GM04504 (cell line): ENCODE results near the gene RAD51B.
"Not testable (repeated sequence)": the region's sequence is repeated elsewhere in the genome, so short reads cannot be mapped to it uniquely, and the experiment has no call there.

Experiments
- DNase-seq: peaks from one replicate; pipeline ENCODE4 v3.0.0-alpha.2; 2012; ENCODE audit warnings: low read depth

RAD51B gene

GRCh38 chr14:68079941-68080697 lies 260.5 kb downstream of the RAD51B start:
- DNase-seq, result no peak

DNA sequence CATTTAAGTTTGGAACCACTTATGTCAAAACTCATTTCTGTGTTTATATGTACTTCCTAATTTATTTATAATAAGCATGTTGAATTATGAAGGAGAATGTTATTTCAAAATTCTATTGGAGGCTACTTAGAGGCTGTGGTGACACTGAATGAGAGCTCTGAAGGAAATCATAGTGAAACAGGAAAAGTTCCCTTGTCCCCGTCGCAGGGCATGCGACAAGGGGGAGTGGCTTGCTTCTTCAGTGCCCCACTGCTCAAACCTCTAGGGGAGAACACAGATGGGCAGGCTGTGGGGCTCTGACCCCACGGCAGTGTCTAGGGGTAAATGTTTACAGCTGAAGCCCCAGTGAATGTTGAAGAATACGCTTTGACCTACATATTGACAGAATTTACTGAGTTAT lies 261.9 kb downstream of the RAD51B start:
- no peak for DNase-seq

DNA sequence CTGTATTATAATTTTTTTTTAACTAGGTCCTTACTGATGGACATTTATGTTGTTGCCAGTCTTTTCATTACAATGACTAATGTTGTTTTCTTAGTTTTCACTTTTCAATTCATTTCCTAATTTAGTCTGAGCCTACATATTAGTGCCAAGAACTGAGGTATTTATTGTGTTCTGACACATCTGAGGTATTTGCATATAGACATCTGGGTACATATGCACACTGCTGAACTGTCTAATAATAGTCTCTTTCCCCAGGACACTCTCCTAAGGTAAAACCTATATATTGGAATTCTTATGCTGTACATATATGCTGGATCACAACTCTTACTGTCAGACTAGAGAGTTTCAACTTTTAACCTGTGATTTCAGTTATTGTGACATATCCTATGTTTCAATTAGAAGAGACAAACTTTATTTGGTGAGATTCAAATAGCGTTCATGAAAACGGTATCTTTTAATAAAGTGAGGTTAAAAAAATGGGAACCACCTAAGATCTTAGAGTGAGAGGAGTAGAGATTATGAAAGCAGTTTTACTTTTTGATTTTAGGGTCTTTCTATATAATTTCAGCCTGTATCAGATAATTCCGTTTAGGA lies 263.2 kb downstream of the RAD51B start:
- DNase-seq, result no peak

DNA sequence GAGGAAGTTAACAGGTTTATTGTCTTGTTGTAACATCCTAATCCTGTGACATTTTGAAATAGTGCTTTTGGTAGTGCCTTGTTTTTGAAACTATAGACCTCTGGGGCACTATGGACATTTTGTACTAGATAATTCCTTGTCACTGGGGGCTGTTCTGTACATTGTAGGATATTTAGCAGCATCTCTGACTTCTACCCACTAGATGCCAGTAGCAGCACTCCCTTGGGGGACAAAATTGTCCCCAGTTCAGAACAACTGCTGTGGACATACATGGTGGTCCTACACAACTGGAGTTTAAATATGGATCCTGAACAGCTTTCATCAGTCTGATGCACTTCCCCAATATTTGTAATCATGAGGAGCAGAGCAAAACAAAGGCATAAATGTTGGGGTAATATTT lies 264.7 kb downstream of the RAD51B start:
- no peak for DNase-seq

- no peak for DNase-seq
Observed at GRCh38 chr14:68085742-68086141, 266.2 kb downstream of the RAD51B start.

DNA sequence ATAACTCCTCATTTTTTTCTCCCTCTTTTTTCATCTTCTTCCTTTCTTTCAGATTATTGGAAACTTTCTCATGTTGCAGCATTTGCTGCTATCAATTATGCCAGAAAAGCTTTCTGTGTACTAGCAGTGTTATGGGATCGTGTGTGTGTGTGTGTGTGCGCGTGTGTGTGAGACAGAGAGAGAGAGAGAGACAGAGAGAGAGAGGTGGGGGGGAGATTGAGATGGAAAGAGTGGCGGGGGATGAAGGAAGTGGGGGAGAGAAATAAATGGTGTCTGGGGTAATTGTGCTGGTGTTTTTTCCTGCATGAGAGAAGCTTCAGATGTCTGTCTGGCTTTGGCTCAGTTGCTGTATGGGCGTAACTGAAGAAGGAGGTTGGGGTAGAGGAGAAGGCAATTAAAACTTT lies 268.9 kb downstream of the RAD51B start:
- DNase-seq, result no peak

GRCh38 chr14:68089146-68089731 lies 269.7 kb downstream of the RAD51B start:
- no peak for DNase-seq

GRCh38 chr14:68094158-68094557 lies 274.6 kb downstream of the RAD51B start:
- no peak for DNase-seq

DNA sequence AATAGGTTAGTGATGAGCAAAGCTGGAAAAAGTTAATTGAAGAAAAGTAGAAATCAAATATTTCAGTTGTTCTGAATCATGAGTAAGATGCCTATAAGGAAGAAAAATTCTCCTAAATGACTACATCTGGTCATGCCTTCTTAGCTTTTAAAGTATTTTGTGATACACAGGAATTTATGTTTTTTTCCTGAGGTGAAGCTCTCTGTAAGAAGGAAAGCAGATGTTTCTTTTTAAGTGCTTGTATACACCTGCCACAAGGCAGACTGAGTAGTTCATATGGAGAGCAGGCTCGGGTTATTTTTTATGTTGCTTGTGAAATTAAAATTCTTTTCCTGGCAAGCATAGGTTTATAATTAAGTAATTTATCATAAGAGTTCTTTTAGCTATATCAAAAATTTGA lies 275.2 kb downstream of the RAD51B start:
- no peak for DNase-seq

- no peak for DNase-seq
Observed at GRCh38 chr14:68097727-68098126, 278.1 kb downstream of the RAD51B start.

GRCh38 chr14:68098834-68099233 lies 279.3 kb downstream of the RAD51B start:
- DNase-seq, result no peak

- DNase-seq, result no peak
Observed at GRCh38 chr14:68099495-68100045, 280.0 kb downstream of the RAD51B start.

DNA sequence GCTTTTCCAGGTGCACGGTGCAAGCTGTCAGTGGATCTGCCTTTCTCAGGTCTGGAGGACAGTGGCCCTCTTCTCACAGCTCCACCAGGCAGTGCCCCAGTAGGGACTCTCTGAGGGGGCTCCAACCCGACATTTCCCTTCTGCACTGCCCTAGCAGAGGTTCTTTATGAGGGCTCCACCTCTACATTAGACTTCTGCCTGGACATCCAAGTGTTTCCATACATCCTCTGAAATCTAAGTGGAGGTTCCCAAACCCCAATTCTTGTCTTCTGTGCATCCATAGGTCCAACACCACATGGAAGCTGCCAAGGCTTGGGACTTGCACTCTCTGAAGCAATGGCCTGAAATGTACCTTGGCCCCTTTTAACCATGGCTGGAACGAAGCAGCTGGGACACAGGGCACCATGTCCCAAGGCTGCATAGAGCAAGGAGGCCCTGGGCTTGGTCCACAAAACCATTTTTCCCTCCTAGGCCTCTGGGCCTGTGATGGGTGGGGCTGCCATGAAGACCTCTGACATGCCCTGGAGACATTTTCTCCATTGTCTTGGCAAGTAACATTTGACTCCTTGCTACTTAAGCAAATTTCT lies 282.2 kb downstream of the RAD51B start:
- not testable (repeated sequence) for DNase-seq

GRCh38 chr14:68103853-68104252 lies 284.3 kb downstream of the RAD51B start:
- DNase-seq, result no peak

DNA sequence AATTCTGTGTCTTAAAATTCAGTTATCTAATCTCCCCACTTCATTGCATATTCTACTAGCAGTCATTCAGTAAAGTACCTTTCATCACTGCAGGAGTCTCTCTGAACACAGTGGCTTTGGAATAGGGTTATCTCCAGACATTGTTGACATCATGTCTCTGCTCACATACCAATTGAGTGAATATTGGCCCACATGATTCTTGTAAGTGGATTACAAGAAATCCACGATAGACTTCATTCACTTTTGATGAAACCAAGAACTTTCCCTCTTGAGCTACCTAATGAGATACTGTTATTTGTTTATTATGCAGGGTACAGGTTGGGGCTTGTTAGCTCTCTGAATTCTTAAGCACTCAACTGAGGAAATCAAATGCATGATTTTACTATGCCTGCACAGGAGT lies 284.9 kb downstream of the RAD51B start:
- DNase-seq, result peak; percentile 23

- DNase-seq, result no peak
Observed at GRCh38 chr14:68105816-68106215, 286.2 kb downstream of the RAD51B start.

- no peak for DNase-seq
Observed at GRCh38 chr14:68106456-68106855, 286.9 kb downstream of the RAD51B start.

DNA sequence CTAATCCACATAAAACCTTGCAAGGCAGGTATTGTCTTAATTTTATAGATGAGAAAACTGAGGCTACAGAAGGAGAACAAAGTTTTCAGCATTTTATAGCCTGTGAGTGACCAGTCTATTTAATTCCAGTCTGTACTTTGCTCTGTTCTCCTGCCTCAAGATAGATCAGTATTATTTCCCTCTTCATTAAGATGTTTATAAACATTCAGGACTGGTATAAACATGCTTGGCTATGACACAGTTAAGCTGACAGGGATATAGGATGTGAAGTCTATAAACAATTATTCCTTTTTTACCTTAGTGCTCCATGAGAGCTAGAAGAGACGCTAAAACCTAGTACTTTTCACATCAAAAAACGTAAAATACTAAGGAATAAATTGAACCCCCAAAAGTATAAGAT lies 287.3 kb downstream of the RAD51B start:
- no peak for DNase-seq

GRCh38 chr14:68109132-68109900 lies 289.7 kb downstream of the RAD51B start:
- DNase-seq, result peak; percentile 32

GRCh38 chr14:68111097-68111852 lies 291.7 kb downstream of the RAD51B start:
- no peak for DNase-seq

- DNase-seq, result no peak
Observed at GRCh38 chr14:68111853-68112270, 292.3 kb downstream of the RAD51B start.
